Ovary (tissue), 3 donors: ENCODE results near the gene SMYD5.

ENCODE experiments used
- POLR2A ChIP-seq: fragments of 450-650 bp; IDR thresholded peaks from one replicate; pipeline ENCODE4 v1.6.1; 2017; ENCODE audit warnings: antibody characterized with exemption, mild to moderate bottlenecking, moderate library complexity
- TF ChIP-seq, protein P1 (sequence below), 3 donors: fragments of 450-650 bp in 2 of 3; fragments of 200-600 bp in 1 of 3; IDR thresholded peaks; one replicate each; pipeline versions ENCODE4 v1.5.1 to v1.8.0; 2016 to 2022; ENCODE audit warnings: antibody characterized with exemption in 3 of 3, mild to moderate bottlenecking in 1 of 3
- donor health status: DM: no; HTN: no; CAD: no.

DNA sequence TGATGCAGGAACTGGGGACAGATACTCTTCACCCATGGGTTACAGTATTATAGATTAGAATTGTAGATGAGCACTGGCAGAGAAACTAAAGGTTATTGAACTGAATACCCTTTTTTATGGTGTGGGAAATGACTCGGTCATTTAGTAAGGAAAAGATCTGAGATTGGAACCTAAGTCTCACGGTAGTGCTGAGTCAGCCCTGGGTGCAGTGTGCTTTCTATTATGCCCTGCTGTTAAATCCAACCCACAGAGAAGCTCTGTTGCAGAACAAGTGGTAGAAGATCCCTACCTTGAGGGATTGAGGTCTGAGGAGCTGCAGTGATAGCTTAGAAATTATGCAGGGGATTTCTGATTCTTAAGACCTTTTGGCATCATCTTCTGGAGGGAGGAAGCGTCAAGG lies 32.8 kb downstream of the SMYD5 start:
- TF ChIP-seq POLR2A, result no peak
- TF ChIP-seq, protein P1, sequence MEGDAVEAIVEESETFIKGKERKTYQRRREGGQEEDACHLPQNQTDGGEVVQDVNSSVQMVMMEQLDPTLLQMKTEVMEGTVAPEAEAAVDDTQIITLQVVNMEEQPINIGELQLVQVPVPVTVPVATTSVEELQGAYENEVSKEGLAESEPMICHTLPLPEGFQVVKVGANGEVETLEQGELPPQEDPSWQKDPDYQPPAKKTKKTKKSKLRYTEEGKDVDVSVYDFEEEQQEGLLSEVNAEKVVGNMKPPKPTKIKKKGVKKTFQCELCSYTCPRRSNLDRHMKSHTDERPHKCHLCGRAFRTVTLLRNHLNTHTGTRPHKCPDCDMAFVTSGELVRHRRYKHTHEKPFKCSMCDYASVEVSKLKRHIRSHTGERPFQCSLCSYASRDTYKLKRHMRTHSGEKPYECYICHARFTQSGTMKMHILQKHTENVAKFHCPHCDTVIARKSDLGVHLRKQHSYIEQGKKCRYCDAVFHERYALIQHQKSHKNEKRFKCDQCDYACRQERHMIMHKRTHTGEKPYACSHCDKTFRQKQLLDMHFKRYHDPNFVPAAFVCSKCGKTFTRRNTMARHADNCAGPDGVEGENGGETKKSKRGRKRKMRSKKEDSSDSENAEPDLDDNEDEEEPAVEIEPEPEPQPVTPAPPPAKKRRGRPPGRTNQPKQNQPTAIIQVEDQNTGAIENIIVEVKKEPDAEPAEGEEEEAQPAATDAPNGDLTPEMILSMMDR (IDR thresholded peaks at IDR 0.05), result no peak
